Umbilical cord (tissue), 2 donors: Measurements from ENCODE around the gene DELE1. TPM values are rescaled to one million over a fixed set of nuclear protein-coding genes. Genes with fewer than 3 reads are reported as not detected.
"Not testable (repeated sequence)": the region's sequence is repeated elsewhere in the genome, so short reads cannot be mapped to it uniquely, and the experiment has no call there.

ENCODE experiments used
- DNase-seq: peaks from one replicate; pipeline ENCODE4 v3.0.0-alpha.2; 2015; ENCODE audit warnings: low spot score
- total RNA-seq: library from RNA; depleted of rRNA; stranded (reverse); fragments of >200 nt; gene quantifications from one replicate; pipeline ENCODE4 v1.2.3, GENCODE V29; 2014; ENCODE audit warnings: low replicate concordance; ENCODE audit not compliant: insufficient read depth

DELE1 gene
- total RNA-seq, 1 donor from 2014 or later = 63.8 TPM

GRCh38 chr5:141883892-141884318 is 39.8 kb upstream of the DELE1 start:
- no peak for DNase-seq

DNA sequence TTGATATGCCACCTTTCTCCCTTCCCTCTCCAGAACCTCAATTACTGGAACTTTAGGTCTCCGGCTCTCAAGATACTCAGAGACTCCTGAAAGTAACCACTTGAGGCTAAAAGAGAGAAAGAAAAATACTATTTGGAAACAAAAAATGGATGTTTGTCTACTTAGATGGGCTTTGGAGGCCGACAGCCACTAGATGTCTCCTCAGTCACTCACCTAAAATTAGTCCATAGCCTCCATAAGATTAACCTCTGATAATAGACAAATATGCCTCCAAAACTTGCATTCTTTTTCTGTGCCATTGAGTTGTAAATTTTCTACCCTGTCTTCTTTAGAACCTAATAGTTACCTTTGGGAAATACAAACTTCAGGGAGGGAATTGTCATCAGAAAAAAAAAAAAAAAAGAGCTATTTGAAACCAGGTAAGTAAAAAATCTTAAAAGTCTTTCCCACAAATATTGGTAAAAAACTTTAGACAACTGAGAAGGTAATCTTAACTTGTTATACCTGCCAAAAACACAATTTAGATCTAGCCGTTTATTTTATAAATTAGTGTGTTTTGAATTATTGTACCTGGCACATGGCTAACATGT is 34.3 kb upstream of the DELE1 start:
- DNase-seq = no peak

DNA sequence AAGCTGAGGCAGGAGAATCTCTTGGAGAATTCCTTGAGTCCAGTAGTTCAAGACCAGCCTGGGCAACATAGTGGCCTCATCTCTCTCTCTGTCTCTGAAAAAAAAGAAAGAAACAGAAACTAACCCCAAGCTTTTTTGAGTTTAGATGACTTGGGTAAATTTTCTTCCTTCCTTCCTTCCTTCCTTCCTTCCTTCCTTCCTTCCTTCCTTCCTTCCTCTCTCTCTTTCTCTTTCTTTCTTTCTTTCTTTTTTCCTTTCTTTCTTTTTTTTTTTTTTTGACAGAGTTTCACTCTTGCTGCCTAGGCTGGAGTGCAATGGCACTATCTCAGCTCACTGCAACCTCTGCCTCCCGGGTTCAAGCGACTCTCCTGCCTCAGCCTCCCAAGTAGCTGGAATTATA is 33.2 kb upstream of the DELE1 start:
- not testable (repeated sequence) for DNase-seq

DNA sequence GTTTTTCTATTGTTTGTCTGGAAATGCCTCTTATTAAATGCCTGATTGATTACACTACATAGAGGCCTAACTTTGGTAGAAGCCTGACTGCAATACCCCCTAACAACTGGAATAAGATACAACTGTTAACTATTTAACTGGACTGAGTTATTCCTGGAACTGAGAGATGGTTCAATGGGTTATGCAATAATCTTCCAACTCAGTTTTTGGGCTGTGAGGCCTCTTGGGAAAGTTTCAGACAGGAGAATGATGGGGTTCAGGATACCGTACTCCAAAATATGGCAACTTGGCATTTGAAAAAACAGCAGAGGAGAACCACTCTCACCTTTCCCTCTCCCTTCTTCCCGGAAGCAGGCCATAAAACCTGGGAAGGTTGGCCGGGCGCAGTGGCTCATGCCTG is 26.2 kb upstream of the DELE1 start:
- no peak for DNase-seq

GRCh38 chr5:141898448-141899049 is 25.1 kb upstream of the DELE1 start:
- no peak for DNase-seq

DNA sequence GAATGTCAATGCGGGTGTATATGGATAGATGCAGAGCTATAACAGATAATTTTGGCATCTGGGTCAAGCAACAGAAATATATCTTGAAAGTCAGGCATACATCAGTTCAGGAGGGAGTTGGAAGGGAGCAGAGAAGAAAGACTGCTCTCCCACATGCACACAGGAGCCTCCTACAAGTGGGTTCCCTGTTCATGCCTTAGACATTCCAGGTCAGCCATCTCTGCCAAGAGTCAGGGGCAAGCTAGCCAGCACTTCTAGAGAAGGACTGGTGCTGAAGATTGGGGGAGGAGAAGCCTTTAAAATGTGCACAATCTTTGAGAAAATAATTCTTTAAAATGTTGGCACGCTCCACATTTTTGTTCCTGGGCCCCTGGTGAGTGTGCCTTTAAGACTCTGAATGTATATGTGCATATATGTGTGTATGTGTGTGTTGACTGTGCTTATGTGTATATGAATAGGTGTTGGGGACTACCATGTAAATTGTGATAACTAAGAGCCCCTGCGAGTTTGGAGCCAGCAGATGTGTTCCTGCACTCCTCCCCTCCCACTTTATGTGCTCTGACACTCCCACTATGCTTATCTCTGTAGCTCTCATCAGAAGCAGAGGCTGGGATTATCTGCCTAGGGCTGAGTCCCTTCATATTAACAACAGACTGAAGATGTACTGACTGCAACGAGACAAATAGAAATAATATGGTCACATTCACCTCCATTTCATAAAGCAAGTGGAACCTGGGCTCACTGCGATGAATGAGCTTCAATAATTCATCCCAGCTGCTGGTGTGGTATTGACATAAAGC is 21.5 kb upstream of the DELE1 start:
- peak; percentile 78 for DNase-seq

- DNase-seq = no peak
Observed at GRCh38 chr5:141903261-141903660, 20.4 kb upstream of the DELE1 start.

DNA sequence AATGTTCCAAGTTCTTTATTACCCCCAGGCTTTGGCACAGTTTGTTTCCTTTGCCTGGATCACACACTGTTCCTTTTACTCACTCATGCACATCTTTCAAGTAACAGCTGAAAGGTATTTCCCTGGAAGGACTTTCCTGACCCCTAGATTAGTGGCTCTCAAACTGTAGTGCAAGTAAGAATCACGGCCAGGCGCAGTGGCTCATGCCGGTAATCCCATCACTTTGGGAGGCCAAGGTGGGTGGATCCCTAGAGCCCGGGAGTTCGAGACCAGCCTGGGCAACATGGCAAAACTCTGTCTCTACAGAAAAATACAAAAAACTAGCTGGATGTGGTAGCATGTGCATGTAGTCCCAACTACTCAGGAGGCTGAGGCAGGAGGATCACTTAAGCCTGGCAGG is 19.1 kb upstream of the DELE1 start:
- no peak for DNase-seq

- no peak for DNase-seq
Observed at GRCh38 chr5:141906517-141906916, 17.2 kb upstream of the DELE1 start.

DNA sequence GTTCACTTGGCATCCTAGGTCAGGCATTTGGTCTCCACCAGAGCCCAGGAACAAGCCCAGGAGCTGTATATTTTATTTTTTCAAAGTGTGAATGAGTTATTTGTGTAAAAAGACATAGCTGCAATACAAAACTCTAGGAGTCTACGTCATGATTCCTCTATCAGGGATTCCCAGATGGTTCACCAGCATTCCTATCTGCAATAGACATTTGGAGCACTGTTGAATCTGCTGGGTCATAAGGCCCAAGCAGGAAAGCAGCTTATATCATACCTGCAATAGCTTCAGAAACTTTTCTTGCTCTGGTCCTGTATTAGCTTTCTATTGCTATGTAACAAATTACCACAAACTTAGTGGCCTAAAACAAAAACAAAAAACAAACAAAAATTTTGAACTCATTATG is 16.7 kb upstream of the DELE1 start:
- no peak for DNase-seq

DNA sequence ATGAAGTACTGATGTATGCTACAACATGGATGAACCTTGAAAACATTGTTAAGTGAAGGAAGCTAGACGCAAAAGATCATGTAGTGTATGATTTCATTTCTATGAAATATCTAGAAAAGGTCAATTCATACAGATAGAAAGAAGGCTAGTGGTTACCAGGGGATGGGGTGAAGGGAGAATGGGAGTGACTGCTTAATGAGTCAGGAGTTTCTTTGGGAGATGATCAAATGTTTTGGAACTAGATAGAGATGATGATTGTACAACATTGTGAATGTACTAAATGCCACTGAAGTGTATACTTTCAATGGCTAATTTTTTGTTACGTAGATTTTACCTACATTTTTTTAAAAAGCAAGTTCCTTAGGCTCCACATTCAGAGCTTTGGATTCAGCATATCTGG is 14.9 kb upstream of the DELE1 start:
- no peak for DNase-seq

- no peak for DNase-seq
Observed at GRCh38 chr5:141909212-141909611, 14.5 kb upstream of the DELE1 start.

DNA sequence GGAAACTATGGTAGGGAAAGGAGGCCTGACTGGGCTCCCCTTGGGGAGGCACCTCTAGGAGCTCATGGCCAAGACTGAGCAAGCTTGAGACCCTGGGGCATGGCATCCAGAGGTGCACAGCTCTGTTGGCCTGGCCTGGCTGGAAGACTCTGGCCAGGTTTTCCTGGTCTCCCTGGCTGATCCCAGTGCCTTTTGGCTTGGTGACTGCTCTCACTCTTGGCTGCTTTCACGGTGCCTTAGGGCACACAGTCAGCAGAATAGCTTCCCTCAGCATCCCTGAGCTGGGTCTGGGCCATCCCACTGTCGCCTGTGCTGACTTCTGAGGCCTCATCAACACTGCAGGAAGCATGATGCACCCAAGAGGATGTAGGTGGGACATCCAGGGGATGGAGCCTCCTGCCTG is 13.4 kb upstream of the DELE1 start:
- DNase-seq = no peak

GRCh38 chr5:141913560-141914198 is 10.0 kb upstream of the DELE1 start:
- DNase-seq = peak; percentile 78

DNA sequence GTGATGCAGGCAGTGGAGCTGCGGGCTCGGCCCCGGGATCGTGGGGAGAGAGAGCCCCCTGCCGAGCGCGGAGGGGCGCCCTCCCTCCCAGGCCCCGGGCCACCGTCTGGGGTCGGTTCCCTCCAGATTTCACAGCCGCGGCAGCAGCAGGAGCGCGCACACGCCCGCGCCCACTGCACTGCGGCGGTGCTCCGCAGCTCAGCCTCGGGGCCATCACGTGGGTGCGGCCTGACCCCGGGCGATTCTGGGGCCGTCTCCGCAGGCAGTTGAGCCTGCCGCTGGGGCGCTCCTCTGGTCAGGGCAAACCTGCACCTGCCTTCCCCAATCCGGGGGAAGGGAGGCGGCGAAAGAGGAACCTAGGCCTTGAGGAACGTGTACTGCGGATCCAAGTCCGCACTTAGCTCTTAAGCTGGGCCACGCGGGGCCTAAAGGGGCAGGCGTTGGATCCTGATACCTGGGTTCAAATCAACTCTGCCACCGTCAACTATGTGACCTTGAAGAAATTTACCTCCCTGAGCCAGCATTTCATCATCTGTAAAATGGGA is 9.4 kb upstream of the DELE1 start:
- DNase-seq = peak; percentile 56

- no peak for DNase-seq
Observed at GRCh38 chr5:141914797-141915196, 8.9 kb upstream of the DELE1 start.

GRCh38 chr5:141915881-141916336 is 7.8 kb upstream of the DELE1 start:
- DNase-seq = peak; percentile 66

- no peak for DNase-seq
Observed at GRCh38 chr5:141916522-141916921, 7.1 kb upstream of the DELE1 start.

GRCh38 chr5:141917760-141918159 is 5.9 kb upstream of the DELE1 start:
- no peak for DNase-seq

- no peak for DNase-seq
Observed at GRCh38 chr5:141919218-141920119, 4.2 kb upstream of the DELE1 start.

GRCh38 chr5:141920771-141921170 is 2.9 kb upstream of the DELE1 start:
- DNase-seq = no peak
